Femur (tissue), 1 donor: ENCODE data around the gene MAP3K21.

Experiments used
- DNase-seq: peaks from one replicate; pipeline ENCODE4 v3.0.0-alpha.2; 2017

The MAP3K21 gene

GRCh38 chr1:233390842-233391737 lies 63.6 kb downstream of the MAP3K21 start:
- DNase-seq, result no peak

- DNase-seq, result no peak
Measured at GRCh38 chr1:233393084-233393840, 65.7 kb downstream of the MAP3K21 start.

- DNase-seq, result no peak
Measured at GRCh38 chr1:233393926-233394680, 66.6 kb downstream of the MAP3K21 start.

DNA sequence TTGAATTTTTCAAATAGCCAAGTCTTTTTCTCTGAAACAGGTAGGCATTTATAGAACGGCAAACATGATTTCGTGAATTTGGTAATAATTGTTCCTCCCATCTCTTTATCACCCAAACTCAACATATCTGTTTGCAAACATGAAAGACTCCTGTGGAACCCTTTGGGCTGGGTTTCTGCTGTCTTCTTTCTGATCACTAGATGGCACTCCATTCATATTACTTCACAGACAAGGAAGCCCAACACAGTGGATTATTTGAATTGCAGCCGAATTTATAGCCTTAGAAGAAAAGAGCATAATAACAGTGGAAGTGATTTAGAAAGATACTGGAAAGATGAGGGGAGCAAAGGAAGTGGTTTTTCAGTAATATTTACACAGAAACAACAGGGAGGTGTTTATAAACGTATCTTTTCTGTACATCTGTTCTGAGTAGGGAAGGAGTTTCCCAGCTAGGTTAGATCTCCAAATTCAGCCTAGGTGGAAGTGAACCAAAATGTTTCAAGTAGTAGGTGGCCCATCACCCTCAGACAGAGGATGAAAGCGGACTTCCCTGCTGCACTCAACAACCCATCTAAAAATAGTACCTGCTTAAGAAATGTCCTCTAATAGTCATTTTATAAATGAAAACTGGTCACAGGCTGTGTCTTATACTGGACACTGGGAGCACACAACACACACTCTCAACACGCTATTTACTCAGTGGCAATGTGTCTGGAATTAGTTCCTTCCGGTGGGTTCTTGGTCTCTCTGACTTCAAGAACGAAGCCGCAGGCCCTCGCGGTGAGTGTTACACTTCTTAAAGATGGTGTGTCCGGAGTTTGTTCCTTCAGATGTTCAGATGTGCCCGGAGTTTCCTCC lies 67.6 kb downstream of the MAP3K21 start:
- peak; percentile 25 for DNase-seq

DNA sequence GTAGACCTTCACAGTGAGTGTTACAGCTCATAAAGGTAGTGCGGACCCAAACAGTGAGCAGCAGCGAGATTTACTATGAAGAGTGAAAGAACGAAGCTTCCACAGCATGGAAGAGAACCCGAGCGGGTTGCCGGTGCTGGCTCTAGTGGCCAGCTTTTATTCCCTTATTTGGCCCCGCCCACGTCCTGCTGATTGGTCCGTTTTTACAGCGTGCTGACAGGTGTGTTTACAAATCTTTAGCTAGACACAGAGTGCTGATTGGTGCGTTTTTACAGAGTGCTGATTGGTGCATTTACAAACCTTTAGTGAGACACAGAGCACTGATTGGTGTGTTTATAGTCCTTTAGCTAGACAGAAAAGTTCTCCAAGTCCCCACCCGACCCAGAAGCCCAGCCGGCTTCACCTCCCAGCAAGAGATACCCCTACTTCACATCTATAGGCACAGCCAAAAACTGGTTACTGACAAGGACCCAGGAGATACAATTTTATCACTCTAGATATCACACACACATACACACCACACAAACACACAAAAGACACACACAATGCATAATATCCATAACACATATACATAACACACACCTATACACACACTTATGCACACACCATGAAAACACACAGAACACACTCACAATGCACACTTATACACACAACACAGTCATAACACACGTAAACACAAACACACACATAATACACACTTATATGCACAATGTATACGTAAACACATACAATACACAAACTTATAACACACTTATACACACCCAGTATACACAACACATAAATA lies 68.5 kb downstream of the MAP3K21 start:
- DNase-seq, result no peak

DNA sequence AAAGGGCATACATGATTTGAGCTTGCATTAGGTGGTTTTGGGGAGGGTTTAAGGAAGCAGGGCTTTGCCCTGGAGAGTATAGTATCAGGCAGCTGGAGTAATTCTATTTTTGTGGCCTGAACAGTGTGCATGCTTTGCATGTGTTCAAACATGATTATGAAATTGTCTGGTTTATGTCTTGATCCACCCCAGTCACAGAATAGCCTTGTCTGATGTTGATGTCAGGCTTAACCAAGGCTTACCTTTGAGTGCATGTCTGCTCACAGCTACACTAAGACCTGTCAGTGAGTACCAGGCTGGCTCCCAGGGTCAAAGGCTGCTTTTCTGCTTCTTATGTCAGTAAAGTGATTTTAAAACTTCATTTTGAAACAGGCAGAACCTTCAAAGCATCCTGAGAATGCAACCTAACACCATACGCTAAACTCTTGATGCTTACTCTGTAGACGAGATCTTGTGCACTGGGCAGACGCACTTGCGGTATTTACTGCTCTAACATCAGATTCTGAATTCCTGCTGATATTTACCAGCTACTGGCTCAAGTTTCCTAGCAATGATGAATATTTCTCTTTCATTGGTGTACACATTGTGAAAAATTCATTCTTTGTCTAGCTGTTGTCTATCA lies 78.9 kb downstream of the MAP3K21 start:
- DNase-seq, result no peak

DNA sequence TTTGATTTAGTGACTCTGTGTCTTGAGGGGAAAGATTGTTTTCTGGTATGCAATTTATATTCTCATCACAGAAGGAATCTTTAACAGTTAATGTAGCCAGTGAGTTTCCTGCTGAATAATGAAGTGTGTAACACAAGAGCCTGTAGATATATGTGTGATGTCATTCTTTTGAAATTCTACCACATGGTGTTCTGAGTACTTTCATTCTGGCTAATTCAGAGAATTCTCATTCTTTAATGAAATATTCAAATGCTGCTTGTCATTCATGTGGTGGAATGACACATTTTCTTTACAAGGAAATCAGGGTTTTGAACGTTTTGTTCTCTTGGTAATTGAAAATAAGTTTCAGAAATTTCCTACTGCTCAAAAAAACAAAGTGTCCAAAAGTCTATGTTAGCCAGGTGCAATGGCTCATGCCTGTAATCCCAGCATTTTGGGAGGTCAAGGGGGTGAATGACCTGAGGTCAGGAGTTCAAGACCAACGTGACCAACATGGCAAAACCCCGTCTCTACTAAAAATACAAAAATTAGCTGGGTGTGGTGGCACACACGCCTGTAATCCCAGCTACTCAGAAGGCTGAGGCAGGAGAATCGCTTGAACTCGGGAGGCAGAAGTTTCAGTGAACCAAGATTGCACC lies 79.6 kb downstream of the MAP3K21 start:
- no peak for DNase-seq

DNA sequence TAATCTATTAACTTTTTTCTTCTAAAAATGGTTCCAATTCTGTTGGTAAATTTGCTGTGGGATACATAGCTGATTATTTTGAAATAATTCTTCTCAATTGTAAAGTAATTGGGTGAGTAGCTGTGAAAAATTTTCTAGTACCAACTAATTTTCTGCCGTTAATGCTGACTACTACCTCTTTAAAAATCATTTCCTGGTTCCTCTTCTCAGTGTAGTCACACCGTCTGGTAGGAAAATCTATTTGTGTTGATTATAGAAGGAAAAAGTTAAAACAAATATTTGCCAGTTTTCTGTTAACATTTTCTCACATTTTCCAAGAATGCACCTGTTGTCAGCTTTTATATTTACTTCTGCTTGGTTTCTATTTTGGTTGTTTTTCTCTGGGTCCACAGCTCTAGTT lies 82.0 kb downstream of the MAP3K21 start:
- no peak for DNase-seq

DNA sequence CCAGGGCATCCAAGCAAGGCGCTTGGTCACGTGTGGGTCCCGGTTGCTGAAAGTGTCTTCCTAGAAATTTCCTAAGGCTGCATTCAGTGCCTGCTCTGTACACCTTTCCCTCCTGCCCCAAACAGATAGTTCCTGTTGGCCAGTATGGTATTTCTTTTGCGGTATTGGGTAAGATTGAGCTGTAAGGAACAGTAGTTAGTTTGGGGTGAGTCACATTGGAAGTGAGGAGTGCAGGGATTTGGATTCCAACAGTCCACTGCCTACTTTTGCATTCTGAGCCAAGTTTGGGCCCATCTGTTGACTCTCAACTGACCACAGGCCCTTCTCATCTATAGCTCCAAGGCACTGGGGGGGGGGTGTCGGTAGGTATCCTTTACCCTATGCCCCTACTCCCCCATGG lies 83.4 kb downstream of the MAP3K21 start:
- DNase-seq, result no peak

DNA sequence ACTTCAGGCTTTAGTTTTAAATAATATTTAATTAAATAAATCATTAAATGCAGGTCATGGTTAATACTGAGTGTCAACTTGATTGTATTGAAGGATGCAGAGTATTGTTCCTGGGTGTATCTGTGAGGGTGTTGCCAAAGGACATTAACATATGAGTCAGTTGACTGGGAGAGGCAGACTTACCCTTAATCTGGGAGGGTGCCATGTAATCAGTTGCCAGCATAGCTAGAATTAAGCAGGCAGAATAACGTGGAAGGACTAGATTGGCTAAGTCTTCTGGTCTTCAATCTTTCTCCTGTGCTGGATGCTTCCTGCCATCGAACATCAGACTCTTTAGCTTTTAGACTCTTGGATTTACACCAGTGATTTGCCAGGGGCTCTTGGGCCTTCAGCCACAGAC lies 85.3 kb downstream of the MAP3K21 start:
- no peak for DNase-seq

GRCh38 chr1:233421293-233421692 lies 93.8 kb downstream of the MAP3K21 start:
- DNase-seq, result no peak

DNA sequence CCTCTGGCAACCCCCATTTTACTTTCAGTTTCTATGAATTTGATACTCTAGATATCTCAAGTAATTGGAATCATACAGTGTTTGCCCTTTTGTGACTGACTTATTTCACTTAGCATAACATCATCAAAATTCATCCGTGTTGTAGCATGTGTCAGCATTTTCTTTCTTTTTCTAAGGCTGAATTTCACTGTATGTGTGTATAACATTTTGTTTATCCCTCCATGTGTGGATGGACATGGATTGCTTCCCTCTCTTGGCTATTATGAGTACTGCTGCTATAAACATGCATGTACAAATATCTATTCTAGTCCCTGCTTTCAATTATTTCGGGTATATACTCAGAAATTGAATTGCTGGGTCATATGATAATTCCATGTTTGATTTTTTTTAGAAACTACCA lies 97.3 kb downstream of the MAP3K21 start:
- DNase-seq, result no peak

DNA sequence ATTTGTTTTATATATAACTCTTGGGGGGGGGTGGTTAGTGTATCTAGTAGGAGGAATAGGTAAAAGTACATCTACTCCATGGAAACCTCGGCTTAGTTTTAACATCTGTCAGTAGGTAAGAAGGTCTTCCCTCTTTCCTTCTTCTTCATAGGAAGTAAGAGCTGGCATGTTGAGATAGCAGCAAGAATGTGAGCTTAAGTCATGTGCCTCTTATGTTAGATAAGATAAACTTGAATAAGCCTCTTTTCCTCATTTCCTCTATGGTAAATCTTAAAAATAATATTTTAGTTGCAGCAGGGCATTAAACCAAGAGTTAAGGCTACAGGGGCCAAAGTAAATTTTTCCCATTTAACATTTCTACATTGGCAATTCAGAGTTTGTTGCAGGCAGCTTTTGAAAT lies 100.4 kb downstream of the MAP3K21 start:
- DNase-seq, result no peak

DNA sequence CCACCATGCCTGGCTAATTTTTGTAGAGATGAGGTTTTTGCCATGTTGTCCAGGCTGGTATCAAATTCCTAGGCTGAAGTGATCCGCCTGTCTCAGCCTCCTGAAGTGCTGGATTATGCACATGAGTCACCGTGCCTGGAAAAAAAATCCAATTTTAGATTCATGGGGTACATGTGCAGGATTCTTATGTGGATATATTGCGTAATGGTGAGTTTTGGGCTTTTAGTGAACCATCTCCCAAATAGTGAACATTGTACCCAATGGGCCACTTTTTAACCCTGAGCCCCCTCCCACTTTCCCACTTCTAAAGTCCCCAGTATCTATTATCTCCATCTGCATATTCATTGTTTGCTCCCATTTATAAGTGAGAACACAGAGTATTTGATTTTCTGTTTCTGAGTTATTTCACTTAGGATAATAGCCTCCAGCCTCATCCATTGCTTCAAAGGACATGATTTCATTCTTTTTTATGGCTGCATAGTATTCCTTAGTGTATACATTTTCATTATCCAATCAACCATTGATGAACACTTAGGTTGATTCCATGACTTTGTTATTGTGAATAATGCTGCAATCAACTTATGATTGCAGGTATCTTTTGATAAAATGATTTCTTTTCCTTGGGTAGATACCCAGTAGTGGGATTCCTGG lies 104.4 kb downstream of the MAP3K21 start:
- DNase-seq, result no peak

DNA sequence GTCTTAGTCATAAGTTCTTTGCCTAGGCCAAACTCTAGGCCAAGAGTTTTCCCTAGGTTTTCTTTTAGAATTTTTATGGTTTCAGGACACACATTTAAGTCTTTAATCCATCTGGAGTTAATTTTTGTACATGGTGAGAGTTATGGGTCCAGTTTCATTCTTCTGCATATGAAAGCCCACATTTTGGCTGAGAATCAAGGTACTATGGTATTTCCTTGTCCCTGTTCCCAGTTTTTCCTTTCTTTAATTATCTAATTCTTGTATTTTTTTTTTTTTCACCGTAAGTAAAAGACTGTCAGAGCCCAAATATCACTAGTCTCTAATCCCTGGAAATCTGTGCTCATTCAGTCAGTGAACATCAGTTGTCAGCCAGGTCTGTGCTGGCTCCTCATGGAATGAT lies 105.4 kb downstream of the MAP3K21 start:
- no peak for DNase-seq

GRCh38 chr1:233433436-233434210 lies 106.1 kb downstream of the MAP3K21 start:
- no peak for DNase-seq
